Measurements from ENCODE around the gene ARHGEF18. TPM values are rescaled to one million over a fixed set of nuclear protein-coding genes. Genes with fewer than 3 reads are reported as not detected.
A peak's percentile ranks its signal among the peaks of the same experiment; 100 is the strongest.

Gene ARHGEF18
- total RNA-seq, 1 experiment from 2014 or later: 11.5 TPM

DNA sequence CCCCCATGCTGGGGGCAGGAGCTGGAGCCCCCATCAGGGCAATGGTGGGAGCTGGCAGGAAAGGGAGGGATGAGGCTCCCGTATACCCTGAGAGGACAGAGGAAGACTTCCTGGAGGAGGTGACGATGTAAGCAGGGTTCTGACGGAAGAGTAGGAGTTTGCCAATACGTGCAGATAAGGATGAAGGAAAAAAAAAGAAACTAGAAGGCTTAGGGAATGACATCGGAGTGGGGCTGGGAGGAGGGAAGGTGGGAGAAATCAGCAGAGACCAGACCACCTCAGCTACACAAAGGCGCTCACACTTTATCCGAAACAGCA lies 32.3 kb downstream of the ARHGEF18 start:
- no peak for DNase-seq (ENCODE audit: extremely low read depth, low read depth)

DNA sequence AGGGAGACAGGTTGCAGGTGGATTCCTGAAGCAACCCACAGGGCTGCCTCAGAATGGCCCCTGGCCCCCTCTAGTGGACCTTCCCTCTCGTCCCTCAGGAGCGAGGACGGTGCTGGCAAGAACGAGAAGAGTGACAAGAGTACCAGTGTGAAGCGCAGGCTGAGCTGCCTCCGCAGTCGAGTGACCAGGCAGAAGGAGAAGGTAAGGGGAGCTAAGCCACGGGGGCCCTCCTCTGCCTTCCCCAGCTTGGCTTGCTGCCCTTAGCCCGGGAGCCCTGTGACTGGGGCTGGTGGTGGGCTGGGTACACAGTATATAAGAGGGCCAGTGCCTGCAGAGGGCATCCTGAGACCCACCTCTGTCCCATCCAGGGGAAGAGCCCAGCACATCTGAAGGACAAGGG lies 34.0 kb downstream of the ARHGEF18 start:
- DNase-seq (ENCODE audit: extremely low read depth, low read depth): no peak

DNA sequence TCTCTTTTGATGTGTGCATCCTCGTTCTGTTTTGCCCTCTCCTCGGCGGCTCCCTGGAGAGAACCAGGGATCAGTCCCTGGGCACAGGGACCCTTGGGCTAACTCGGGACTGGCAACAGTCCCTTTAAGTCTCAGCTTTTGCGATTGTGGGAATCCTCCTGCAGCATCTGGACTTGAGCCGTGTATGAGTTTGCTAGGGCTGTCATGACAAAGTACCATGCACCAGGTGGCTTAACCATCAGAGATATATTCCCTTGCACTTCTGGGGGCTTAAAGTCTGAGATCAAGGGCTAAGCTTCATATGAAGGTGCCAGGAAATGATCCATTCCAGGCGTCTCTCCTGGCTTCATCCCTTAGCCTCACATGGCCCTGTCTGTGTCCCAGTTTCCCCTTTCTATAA lies 34.5 kb downstream of the ARHGEF18 start:
- no peak for DNase-seq (ENCODE audit: extremely low read depth, low read depth)

DNA sequence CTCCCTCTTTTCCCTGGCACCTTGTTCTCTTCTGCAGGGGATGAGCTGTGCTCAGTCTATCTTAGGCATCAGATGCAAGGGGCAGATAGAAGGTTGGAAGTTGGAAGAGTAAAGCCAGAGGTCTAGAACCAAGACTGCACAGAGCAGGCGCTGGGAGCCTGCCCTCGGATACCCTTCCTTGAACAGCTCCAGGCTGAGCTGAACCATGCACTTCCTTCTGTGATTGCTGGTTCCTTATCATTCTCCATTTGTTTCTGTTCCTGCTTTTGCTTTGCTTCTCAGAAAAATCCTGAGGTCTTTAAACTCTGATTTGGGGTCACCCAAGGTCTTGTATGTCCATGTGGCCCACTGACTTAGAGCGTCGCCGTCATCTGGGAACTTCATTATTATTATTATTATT lies 36.3 kb downstream of the ARHGEF18 start:
- no peak for DNase-seq (ENCODE audit: extremely low read depth, low read depth)

DNA sequence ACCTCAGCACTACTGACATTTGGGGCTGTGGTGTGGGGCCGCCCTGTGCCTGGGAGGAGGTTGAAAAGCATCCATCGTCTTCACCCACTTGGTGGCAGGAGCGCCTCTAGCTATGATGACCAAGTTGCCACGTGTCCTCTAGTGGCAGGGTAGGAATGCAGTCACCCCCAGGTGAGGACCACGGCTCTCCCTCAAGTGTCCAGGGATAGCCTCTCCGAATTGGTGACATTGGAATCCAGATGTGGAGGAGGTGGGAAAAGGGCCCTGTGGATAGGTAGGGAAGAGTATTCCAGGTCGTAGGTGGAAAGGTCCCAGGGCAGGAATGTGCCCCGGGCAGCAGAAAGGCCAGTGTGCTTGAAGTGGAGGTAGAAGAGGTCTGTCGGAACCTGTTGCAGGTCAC lies 37.6 kb downstream of the ARHGEF18 start:
- DNase-seq (ENCODE audit: extremely low read depth, low read depth): no peak

DNA sequence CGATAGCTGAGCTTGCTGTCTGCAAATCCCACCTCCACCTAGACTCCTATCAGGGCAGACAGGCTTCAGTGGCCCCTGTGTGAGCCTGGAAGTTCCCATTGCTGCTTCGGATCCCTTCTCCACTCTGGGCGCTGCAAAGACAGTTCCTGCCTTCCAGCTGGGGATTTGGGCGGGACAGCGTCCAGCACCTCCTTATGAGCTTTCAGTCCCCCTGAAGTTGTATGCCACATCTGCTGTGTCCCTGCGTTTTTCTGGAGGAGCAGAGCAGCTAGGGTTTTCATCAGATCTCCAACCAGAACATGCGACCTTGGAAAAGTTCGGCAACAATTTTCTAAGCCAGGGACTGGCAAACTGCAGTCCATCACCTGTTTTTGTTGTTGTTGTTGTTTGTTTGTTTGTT lies 38.0 kb downstream of the ARHGEF18 start:
- DNase-seq (ENCODE audit: extremely low read depth, low read depth): no peak

DNA sequence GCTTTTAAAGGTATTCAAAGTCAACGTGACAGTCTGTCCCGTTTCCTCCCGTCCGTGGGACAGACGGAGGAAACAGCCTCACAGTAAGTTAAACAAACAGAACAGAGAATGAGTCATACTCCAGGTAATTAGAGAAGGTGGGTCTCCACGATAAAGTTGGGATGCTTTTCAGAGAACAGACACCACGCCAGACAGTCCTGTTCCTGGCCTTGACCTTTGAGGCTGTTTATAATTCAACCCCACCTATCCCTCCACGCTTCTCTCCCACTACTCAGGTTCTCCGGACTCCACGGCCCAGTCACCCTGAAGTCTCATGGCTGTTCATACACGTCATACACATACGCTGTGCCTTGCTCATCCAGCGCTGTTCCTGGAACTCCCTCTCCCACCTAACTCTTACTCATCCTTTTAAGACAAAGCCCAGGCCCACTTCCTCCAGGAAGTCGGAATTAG lies 42.5 kb downstream of the ARHGEF18 start:
- DNase-seq (ENCODE audit: extremely low read depth, low read depth): no peak

DNA sequence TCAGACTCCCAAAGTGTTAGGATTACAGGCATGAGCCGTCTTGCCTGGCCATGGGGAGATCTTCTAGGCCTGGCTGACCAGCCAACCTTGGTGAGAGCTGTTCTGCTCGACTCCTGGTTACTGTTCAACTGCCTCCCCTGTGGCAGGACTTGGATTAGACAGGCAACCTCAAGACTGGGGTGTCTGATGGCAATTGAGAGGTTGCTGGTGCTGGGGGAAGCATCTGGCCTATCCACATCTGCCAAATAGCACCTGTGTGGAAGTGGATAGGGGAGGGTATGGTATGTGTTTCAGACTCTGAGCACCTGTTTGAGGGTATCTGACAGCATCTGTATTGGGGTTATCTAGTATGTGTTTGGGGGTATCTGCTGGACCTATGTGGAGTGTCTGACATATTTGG lies 44.7 kb downstream of the ARHGEF18 start:
- DNase-seq (ENCODE audit: extremely low read depth, low read depth): no peak

DNA sequence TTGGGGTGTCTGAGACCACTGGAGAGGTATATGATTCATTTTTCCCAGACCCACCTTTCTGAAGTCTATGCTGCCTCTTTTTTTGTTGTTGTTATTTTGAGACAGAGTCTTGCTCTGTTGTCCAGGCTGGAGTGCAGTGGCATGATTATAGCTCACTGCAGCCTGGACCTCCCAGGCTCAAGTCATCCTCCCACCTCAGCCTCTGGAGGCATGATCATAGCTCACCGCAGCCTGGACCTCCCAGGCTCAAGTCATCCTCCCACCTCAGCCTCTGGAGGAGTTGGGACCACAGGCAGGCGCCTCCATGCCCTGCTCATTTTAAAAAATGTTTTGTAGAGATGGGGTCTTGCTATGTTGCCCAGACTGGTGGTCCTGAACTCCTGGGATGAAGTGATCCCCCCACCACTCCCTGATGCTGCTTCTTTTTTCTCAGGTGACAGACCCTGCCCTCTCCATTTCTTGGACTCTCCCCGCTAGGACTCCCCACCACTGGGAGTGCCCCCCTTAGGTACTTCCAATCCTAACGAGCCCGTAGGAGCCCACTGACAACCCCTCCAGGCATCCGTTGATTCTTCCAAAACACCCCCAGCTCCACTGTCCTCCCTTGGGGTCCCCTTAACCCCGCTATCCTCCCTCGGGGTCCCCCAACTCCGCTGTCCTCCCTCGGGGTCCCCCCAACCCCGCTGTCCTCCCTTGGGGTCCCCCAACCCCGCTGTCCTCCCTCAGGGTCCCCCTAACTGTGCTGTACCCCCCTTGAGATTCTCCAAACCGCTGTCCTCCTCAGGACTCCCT lies 45.4 kb downstream of the ARHGEF18 start:
- DNase-seq (ENCODE audit: extremely low read depth, low read depth): no peak

DNA sequence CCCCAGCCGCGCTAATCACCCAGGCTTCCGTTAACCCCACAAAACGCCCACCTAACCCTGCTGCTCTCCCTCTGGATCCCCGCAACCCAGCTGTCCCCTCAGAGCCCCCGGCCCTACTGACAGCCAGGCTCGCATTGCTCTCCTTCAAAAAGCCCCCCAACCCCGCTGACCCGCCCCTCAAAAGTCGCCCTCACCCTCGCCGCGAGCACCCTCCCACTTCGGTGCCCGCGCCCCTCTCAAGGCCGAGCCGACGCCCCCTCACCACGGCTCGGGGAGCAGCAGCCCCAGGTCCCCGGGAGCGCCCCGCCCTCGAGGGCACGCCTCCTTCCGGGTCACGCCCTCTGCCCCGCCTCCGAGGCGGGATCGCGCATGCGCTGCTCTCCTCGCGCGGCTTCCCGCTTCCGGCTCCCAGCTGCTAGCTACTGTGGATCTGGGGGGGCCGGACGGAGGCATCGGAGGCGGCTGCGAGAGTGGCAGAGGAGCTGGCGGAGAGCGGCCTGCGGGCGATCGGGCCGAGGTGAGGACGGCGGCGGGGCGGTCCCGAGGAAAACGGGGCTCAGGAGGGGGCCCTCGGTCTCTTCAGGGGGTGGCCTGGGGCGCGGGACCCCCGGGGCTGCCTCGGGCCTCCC lies 46.1 kb downstream of the ARHGEF18 start:
- peak; percentile 75 for DNase-seq (ENCODE audit: extremely low read depth, low read depth)

DNA sequence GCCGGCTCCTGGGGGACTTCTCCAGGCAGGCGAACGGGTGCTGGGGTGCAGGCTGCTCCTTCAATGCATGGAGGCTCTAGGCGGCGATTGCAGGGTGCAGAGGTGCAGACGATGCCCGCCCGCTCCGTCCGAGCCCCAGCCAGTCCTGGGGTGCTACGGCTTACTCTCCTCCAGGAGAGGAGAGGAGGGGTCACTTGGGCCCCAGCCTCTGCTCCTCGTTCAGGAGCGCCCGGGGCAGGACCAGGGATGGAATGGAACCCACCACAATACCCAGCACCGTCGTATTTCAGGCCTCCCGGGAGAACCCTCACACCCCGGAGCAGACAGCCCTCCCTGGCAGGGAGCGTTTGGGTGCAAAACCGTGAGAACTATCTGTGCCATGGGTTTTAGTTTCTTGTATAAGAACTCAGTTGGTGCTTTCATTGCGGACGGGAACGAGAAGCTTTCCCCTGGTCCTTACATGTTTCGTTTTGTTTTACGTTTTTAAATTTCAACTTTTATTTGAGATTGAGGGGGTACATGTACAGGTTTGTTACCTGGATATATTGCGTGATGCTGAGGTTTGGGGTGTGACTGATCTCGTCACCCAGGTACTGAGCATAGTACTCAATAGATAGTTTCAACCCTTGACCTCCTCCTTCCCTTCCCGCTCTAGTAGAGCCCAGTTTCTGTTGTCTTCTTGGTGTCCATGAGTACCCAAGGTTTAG lies 46.8 kb downstream of the ARHGEF18 start:
- no peak for DNase-seq (ENCODE audit: extremely low read depth, low read depth)

DNA sequence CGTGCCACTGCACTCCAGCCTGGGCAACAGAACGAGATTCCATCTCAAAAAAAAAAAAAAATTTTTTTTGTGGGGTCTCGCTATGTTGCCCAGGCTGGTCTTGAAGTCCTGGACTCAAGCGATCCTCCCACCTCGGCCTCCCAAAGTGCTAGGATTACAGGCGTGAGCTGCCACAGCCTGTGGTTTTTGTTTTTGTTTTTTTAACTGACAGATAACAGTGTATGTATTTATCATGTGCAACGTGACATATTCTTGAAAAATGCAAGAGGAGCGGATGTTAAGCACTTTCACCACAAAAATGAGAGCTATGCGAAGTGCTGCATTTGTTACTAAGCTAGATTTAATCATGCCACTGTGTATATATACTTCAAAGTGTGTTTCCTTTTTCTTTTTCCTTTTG lies 49.0 kb downstream of the ARHGEF18 start:
- DNase-seq (ENCODE audit: extremely low read depth, low read depth): no peak

Other genes with a start within 250 kb of the ARHGEF18 start
- 3.6 and 3.8 TPM in 2 replicates for gene INSR, start 54.5 kb upstream of the ARHGEF18 start, total RNA-seq (2014; rRNA removed; shearing (Covaris generic))
- 1.5 and 2.1 TPM in 2 replicates for gene PEX11G, start 140.1 kb downstream of the ARHGEF18 start, total RNA-seq (2014; rRNA removed; shearing (Covaris generic))
- gene ZNF358, start 167.2 kb downstream of the ARHGEF18 start, total RNA-seq (2014; rRNA removed; shearing (Covaris generic)): 5.9 and 7.6 TPM in 2 replicates
- gene MCOLN1, start 173.7 kb downstream of the ARHGEF18 start, total RNA-seq (2014; rRNA removed; shearing (Covaris generic)): 3.3 and 3.9 TPM in 2 replicates
- 40.8 and 45.5 TPM in 2 replicates for gene PNPLA6, start 186.8 kb downstream of the ARHGEF18 start, total RNA-seq (2014; rRNA removed; shearing (Covaris generic))
- gene CAMSAP3, start 246.9 kb downstream of the ARHGEF18 start, total RNA-seq (2014; rRNA removed; shearing (Covaris generic)): 0.35 and 0.89 TPM in 2 replicates